Measurements from ENCODE around the gene ZIC5.

DNA sequence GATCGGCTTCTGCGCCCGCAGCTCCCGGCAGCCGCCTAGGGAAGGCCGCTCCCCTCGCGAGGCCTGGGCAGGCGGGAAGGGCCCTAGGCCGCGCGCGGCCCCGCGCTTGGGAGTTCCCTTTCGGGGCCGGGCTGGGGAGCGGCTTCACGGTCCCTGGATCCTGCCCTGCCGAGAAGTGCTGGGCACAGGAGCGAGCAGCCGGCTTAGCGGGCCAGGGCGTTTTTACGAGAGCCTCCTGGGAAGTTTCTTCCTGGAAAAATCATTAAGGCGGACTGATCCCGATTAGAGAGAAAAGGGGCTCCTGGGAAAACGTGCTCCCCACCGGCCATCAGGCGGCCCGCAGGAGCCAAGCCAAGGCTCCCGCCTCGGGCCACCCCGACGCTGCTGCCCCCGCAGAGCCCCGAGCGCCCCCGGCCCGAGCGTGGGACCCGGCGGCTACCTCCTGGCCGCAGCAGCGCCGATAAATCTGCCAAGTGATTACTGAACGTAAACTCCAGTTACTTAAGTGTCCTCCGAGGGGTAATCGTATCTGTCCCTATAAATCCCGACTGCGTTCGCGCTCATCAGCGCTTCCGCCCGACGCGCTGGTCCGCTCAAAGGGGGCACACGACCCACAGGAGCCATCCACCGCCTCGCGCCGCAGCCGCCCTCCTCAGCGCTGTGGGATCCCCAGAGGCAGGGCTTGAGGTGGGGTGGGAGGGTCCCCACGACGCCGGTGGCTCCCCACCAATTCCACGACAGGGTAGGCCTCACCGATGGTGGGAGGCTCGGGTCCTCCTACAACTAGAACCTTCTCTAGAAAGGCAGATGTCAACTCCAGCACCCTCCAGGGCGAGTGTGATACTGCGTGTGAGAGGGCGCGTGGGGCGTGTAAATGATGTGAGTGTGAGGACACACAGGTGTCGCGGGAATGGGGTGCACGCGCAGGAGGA, 2.8 kb downstream of the ZIC5 start:
- TF ChIP-seq, protein P1, sequence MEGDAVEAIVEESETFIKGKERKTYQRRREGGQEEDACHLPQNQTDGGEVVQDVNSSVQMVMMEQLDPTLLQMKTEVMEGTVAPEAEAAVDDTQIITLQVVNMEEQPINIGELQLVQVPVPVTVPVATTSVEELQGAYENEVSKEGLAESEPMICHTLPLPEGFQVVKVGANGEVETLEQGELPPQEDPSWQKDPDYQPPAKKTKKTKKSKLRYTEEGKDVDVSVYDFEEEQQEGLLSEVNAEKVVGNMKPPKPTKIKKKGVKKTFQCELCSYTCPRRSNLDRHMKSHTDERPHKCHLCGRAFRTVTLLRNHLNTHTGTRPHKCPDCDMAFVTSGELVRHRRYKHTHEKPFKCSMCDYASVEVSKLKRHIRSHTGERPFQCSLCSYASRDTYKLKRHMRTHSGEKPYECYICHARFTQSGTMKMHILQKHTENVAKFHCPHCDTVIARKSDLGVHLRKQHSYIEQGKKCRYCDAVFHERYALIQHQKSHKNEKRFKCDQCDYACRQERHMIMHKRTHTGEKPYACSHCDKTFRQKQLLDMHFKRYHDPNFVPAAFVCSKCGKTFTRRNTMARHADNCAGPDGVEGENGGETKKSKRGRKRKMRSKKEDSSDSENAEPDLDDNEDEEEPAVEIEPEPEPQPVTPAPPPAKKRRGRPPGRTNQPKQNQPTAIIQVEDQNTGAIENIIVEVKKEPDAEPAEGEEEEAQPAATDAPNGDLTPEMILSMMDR (IDR thresholded peaks at IDR 0.05): no peak
- TF ChIP-seq POLR2A (IDR thresholded peaks at IDR 0.05) (no peak), POLR2AphosphoS5 (IDR thresholded peaks at IDR 0.05) (no peak)

Measured in transverse colon (tissue), 4 donors.